ENCODE data around the gene TBRG4.

The TBRG4 gene

DNA sequence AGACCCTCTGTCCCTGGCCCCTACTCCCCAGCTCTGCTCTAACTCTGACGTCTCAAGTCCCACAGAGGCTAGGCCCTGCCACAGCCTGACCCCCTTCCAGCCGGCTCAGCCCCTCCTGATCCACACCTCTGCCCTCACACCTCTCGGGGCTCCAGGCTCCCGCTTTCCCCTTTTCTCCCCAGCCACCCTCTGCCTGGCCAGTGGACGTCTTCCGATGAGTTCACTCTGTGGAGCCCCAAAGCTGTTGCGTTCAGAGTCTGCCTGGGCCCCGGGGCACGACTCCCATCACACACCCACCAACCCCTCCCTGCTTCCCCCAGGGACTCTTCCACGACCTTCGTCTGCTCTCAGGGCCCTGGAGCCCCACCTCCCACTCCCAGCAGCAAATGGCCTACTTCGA, 18.4 kb upstream of the TBRG4 start:
- no peak for TF ChIP-seq CTCF (IDR thresholded peaks at IDR 0.05)

DNA sequence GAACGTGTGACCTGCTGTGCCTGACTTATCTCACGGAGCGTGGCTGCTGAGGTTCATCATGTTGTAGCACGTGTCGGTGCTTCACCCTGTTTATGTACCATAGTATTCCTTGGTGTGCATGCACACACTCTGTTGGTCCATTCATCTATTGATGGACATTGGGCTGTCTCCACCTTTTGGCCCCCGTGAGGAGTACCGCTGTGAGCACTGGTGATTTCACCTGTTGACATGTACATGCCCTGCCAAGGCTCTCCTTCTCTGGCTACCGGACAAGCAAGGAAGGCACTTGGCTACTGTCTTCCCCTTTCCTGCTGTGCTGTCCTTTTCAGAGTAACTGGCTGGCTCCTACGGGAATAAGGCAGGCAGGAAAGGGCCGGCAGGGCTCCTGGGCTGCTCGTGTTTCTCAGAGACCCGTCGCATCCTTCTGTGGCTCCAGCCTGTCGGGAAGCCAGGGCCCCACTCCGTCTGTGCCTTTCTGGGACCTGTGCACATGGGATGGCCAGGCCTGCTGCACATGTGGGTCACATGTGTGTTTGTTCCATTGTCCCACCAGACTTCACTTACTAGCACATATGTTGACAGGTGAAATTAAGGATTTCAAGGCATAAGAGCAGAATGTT, 17.8 kb upstream of the TBRG4 start:
- no peak for TF ChIP-seq CTCF (IDR thresholded peaks at IDR 0.05)

- TF ChIP-seq CTCF (IDR thresholded peaks at IDR 0.05): no peak
These were observed 15.4 kb upstream of the TBRG4 start for GRCh38 chr7:45126920-45127319.

- TF ChIP-seq CTCF (IDR thresholded peaks at IDR 0.05): no peak
These were observed 14.7 kb upstream of the TBRG4 start for GRCh38 chr7:45126201-45126600.

DNA sequence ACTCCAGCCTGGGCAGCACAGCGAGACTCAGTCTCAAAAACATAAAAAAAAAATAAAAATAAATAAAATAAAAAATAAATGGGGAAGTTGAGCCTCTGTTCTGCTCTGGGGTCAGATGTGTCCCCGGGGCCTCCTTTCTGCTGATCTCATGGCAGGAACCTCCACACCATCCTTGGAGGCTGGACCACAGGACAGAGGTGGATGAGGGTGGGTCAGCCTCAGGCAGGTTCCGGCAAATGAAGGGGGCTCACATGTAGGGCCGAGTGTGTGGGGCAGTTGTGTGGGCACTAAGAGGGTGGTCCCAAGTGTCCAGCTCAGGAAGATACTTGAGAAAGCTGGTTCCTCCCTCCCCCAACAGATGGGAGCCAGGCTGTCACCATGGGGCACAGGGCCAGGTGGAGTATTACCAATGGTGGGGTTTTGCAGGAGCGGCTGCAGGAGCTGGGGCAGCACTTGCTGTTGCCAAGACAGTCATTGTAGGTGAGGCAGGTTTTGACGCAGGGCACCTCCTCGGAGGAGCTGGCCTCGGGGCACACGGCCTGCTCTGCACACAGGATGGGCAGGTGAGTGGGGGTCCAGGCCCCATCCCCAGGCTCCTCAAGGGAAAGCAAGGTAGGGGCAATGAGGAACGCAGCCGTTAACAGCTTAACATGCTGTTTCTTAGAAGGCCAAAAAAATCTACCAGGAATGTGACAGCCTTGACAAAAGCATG, 13.9 kb upstream of the TBRG4 start:
- no peak for TF ChIP-seq CTCF (IDR thresholded peaks at IDR 0.05)

DNA sequence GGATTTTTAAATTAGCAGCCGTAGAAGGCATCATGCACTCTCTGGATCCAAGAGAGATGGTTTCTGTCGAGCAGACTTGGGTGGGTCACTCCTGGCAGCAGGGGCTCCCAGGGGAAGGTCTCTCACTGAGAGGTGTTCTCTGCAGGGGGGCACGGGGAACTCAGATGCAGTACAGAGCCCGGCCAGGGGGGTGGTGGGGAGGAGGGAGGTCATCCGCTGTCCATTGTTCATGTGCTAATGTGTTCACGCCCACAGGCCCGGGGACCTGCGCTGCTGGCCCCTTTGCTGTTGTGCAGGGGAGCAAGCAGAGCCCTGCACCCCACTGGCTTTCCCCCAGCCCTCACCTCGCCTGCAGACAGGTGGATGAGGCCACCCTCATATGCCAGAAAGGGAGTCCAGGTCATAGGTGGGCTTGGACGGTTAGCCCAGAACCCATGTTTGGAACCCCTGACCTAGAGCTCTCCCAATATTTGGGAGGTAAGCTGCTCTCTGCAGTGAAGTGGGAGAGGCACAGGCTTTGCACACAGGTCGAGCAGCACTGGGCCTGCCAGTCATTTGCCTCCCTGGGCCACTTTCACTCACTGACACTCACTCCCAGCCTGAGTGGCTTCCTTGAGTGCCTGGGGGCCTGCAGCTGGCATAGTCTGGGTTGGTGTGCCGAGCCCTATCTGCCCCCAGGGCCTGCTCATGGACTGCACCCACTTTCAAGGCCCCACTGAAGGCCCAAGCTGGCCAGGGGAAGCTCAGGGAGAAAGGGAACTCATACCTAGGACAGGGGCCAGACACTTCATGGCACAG, 12.6 kb upstream of the TBRG4 start:
- no peak for TF ChIP-seq CTCF (IDR thresholded peaks at IDR 0.05)

DNA sequence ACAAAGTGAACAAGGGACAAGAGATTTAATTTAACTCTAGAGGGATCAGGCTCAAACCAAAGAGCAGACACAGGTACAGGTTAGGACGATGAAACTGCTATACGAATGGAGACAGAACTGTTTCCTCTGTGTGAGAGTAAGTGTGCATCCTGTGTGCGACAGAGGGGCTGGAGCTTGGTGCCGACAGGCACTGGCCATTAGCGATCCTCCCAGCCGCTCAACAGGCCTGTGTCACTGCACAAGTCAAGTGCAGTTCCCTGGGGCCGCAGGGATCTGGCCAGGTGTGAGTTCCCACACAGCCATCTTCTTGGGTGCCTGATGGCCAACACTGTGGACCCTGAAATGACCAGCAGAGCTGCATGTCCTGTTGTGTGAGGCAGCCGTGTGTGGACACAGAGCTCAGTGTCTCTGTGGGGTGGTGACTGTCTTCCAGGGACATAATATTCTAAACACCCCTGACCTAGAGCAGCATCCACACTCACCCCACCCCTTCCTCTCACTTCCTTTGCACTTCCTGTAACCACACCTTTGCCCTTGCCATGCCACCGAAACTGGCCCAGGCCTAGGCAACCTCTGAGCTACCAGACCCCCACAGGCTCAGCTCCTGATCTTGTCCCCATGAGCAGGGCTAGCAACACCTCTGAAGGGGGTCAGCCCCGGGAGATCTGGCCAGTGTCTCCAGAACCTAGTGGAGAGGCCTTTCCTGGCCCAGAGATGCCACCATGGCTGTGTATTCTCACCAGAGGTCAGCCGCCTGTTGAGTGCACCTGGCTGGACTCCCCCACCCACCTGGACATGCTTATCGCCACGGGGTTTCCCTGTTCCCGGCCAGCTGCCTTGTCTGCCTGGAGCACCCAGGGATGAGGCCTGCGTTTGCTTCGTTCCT, 11.7 kb upstream of the TBRG4 start:
- no peak for TF ChIP-seq CTCF (IDR thresholded peaks at IDR 0.05)

Data from LNCAP (cell line).